GM23338 (cell line): Measurements from ENCODE around the gene HTT. TPM values are rescaled to one million over a fixed set of nuclear protein-coding genes. Genes with fewer than 3 reads are reported as not detected.

Experiments used
- ATAC-seq: fragments of 200-7000 bp; cut with Tn5 transposase; 3 replicates; pipeline ENCODE4 v1.9.1; 2020
- DNase-seq: peaks from one replicate; pipeline ENCODE4 v3.0.0-alpha.2; 2015; ENCODE audit warnings: low spot score
- H2AFZ ChIP-seq: fragments of 200-600 bp; sonication (generic); 2 replicates; pipeline ENCODE4 v1.8.0; 2016; ENCODE audit warnings: antibody characterized with exemption, mild to moderate bottlenecking, moderate library complexity
- H3F3A ChIP-seq: fragments of 200-600 bp; sonication (generic); replicated peaks from 2 replicates; pipeline ENCODE4 v1.8.0; 2017; ENCODE audit warnings: antibody characterized with exemption, mixed run types, low read depth
- H3K27ac ChIP-seq: fragments of 200-600 bp; sonication (generic); 2 replicates; pipeline ENCODE4 v1.6.1; 2016; ENCODE audit warnings: low read depth
- H3K27me3 ChIP-seq: fragments of 200-600 bp; sonication (generic); 2 replicates; pipeline ENCODE4 v1.8.0; 2016; ENCODE audit warnings: mild to moderate bottlenecking, mixed run types, moderate library complexity; ENCODE audit not compliant: insufficient read depth
- H3K36me3 ChIP-seq: fragments of 200-600 bp; sonication (generic); 2 replicates; pipeline ENCODE4 v1.8.0; 2016; ENCODE audit warnings: mild to moderate bottlenecking; ENCODE audit not compliant: insufficient read depth
- H3K4me1 ChIP-seq: fragments of 200-600 bp; sonication (generic); 2 replicates; pipeline ENCODE4 v1.8.0; 2016; ENCODE audit warnings: mild to moderate bottlenecking, moderate library complexity; ENCODE audit not compliant: insufficient read depth
- H3K4me2 ChIP-seq: fragments of 200-600 bp; sonication (generic); 2 replicates; pipeline ENCODE4 v1.7.1; 2017; ENCODE audit warnings: mixed run types
- H3K4me3 ChIP-seq: fragments of 200-600 bp; sonication (generic); 2 replicates; pipeline ENCODE4 v1.6.1; 2016; ENCODE audit warnings: mixed run types
- H3K79me2 ChIP-seq: fragments of 200-600 bp; sonication (generic); replicated peaks from 2 replicates; pipeline ENCODE4 v1.8.0; 2017; ENCODE audit warnings: mild to moderate bottlenecking; ENCODE audit not compliant: insufficient read depth
- H3K9me2 ChIP-seq: fragments of 200-600 bp; sonication (generic); 2 replicates; pipeline ENCODE4 v1.8.0; 2017; ENCODE audit not compliant: insufficient read depth
- H4K20me1 ChIP-seq: fragments of 200-600 bp; sonication (generic); replicated peaks from 2 replicates; pipeline ENCODE4 v1.8.0; 2017; ENCODE audit warnings: mild to moderate bottlenecking; ENCODE audit not compliant: insufficient read depth
- H3K27ac Mint-ChIP-seq: 2 replicates; pipeline ENCODE4 v1.8.0; 2020; ENCODE audit warnings: inconsistent platforms, mild to moderate bottlenecking, moderate library complexity, mixed read lengths
- H3K27me3 Mint-ChIP-seq: 3 replicates; pipeline ENCODE4 v1.8.0; 2022; ENCODE audit warnings: low read depth, mild to moderate bottlenecking, moderate library complexity, mixed read lengths, inconsistent platforms; ENCODE audit not compliant: insufficient read depth, poor library complexity
- H3K36me3 Mint-ChIP-seq: 3 replicates; pipeline ENCODE4 v1.8.0; 2021; ENCODE audit warnings: low read depth, mild to moderate bottlenecking, inconsistent platforms, moderate library complexity, mixed read lengths
- H3K4me1 Mint-ChIP-seq: 3 replicates; pipeline ENCODE4 v1.8.0; 2020; ENCODE audit warnings: mild to moderate bottlenecking, inconsistent platforms, mixed read lengths
- H3K4me3 Mint-ChIP-seq: 3 replicates; pipeline ENCODE4 v1.8.0; 2021; ENCODE audit warnings: moderate library complexity, mild to moderate bottlenecking, inconsistent platforms, mixed read lengths
- H3K9me3 Mint-ChIP-seq: 3 replicates; pipeline ENCODE4 v1.8.0; 2020; ENCODE audit warnings: moderate library complexity, mild to moderate bottlenecking, inconsistent platforms, mixed read lengths
- ETS1 ChIP-seq: IDR thresholded peaks from 2 replicates; pipeline ENCODE4 v1.6.1; 2016; ENCODE audit warnings: antibody characterized with exemption
- EZH2 ChIP-seq: fragments of 200-600 bp; sonication (generic); IDR thresholded peaks from one replicate; pipeline ENCODE4 v1.8.0; 2017; ENCODE audit warnings: antibody characterized with exemption, mild to moderate bottlenecking, low read depth; ENCODE audit not compliant: unreplicated experiment
- EZH2phosphoT487 ChIP-seq: fragments of 200-600 bp; sonication (generic); IDR thresholded peaks from one replicate; pipeline ENCODE4 v1.8.1; 2018; ENCODE audit warnings: antibody characterized with exemption; ENCODE audit not compliant: unreplicated experiment
- JUNB ChIP-seq: IDR thresholded peaks from one replicate; pipeline ENCODE4 v1.6.1; 2016; ENCODE audit warnings: antibody characterized with exemption; ENCODE audit not compliant: unreplicated experiment
- NANOG ChIP-seq: IDR thresholded peaks from 2 replicates; pipeline ENCODE4 v1.6.1; 2016; ENCODE audit warnings: antibody characterized with exemption, borderline replicate concordance
- POLR2AphosphoS5 ChIP-seq: IDR thresholded peaks from 2 replicates; pipeline ENCODE4 v1.6.1; 2016; ENCODE audit warnings: antibody characterized with exemption, low read depth
- REST ChIP-seq: IDR thresholded peaks from one replicate; pipeline ENCODE4 v1.6.1; 2018; ENCODE audit warnings: antibody characterized with exemption; ENCODE audit not compliant: unreplicated experiment
- STAT1 ChIP-seq: IDR thresholded peaks from one replicate; pipeline ENCODE4 v1.6.1; 2016; ENCODE audit warnings: antibody characterized with exemption; ENCODE audit not compliant: unreplicated experiment
- ZNF114 ChIP-seq: fragments of 250-450 bp; sonication (Bioruptor Pico); IDR thresholded peaks from 2 replicates; pipeline ENCODE4 v1.5.0; 2020; ENCODE audit warnings: mild to moderate bottlenecking, moderate library complexity
- ZNF331 ChIP-seq: fragments of 250-450 bp; sonication (Bioruptor Pico); IDR thresholded peaks from 2 replicates; pipeline ENCODE4 v1.5.0; 2020; ENCODE audit warnings: low read depth, mild to moderate bottlenecking, moderate library complexity
- ZNF462 ChIP-seq: fragments of 250-450 bp; sonication (Bioruptor Pico); IDR thresholded peaks from 2 replicates; pipeline ENCODE4 v1.5.0; 2020; ENCODE audit warnings: mild to moderate bottlenecking, moderate library complexity
- polyA plus RNA-seq: library from polyadenylated mRNA; unstranded; fragments of >200 nt; fragmentation: Nextera tagmentation; extraction: Ambion mirVana; gene quantifications from 2 replicates; pipeline ENCODE4 v1.2.1, GENCODE V29; 2016
- total RNA-seq: library from RNA; depleted of rRNA; stranded (reverse); fragments of >200 nt; shearing (Covaris generic); gene quantifications from 2 replicates; pipeline ENCODE4 v1.2.3, GENCODE V29; 2014

The HTT gene
- total and polyA plus RNA-seq, 2 experiments from 2014 or later = 26.6 to 67.7 TPM

- TF ChIP-seq REST = no peak
Measured at GRCh38 chr4:3263876-3264193, 189.4 kb downstream of the HTT start (continued).

- H3K9me2 ChIP-seq = no peaks in the 10 kb centered on the region
- no peak overlapping the region for H3K27ac ChIP-seq
- Mint-ChIP-seq H3K27me3 (peaks cover 4% of the 10 kb centered on the region), H3K27ac (no peak overlapping the region), H3K9me3 (no peaks in the 10 kb centered on the region), H3K4me1 (peaks cover 12% of the 10 kb centered on the region), H3K4me3 (no peak overlapping the region), H3K36me3 (no peaks in the 10 kb centered on the region)
- no peaks in the 10 kb centered on the region for H3K4me1 ChIP-seq
- no peaks in the 10 kb centered on the region for H3K36me3 ChIP-seq
- no peak overlapping the region for H3K4me2 ChIP-seq
- H4K20me1 ChIP-seq = no peaks in the 10 kb centered on the region
- ATAC-seq (no peak), DNase-seq (no peak)
- no peaks in the 10 kb centered on the region for H3K79me2 ChIP-seq
- no peaks in the 10 kb centered on the region for H3K27me3 ChIP-seq
- no peaks in the 10 kb centered on the region for H3F3A ChIP-seq
- H2AFZ ChIP-seq = no peak overlapping the region
- no peak overlapping the region for H3K4me3 ChIP-seq
- TF ChIP-seq ZNF114 = no peak
- no peak for TF ChIP-seq JUNB
- TF ChIP-seq EZH2phosphoT487 = no peak
- no peak for TF ChIP-seq EZH2
- no peak for TF ChIP-seq ETS1
- TF ChIP-seq ZNF331 (CRISPR knock-in tag) = no peak
- TF ChIP-seq ZNF462 (CRISPR knock-in tag) = no peak
- no peak for TF ChIP-seq STAT1
- TF ChIP-seq REST = no peak
- no peak for TF ChIP-seq NANOG
- no peak for TF ChIP-seq POLR2AphosphoS5
Measured at GRCh38 chr4:3266076-3266475, 191.6 kb downstream of the HTT start.
